Lower lobe of right lung (tissue), 2 donors: ENCODE data around the gene CAPN10. TPM values are rescaled to one million over a fixed set of nuclear protein-coding genes. Genes with fewer than 3 reads are reported as not detected.

Experiments
- ATAC-seq, 2 donors: fragments of 200-7000 bp; cut with Tn5 transposase; one replicate each; pipeline ENCODE4 v1.9.1; 2020 to 2022; ENCODE audit warnings: mild to moderate bottlenecking in 2 of 2, moderate library complexity in 2 of 2
- DNase-seq: peaks from one replicate; pipeline ENCODE4 v3.0.0-alpha.2; 2020
- H3K27ac ChIP-seq: fragments of 200-600 bp; one replicate; pipeline ENCODE4 v1.8.0; 2022
- H3K27me3 ChIP-seq: fragments of 200-600 bp; one replicate; pipeline ENCODE4 v1.8.0; 2022; ENCODE audit warnings: low read depth
- H3K36me3 ChIP-seq: fragments of 200-600 bp; one replicate; pipeline ENCODE4 v1.8.0; 2022; ENCODE audit warnings: mild to moderate bottlenecking
- H3K4me1 ChIP-seq: fragments of 200-600 bp; one replicate; pipeline ENCODE4 v1.8.0; 2022
- H3K4me3 ChIP-seq: fragments of 200-600 bp; one replicate; pipeline ENCODE4 v1.8.0; 2022; ENCODE audit warnings: mild to moderate bottlenecking
- H3K9me3 ChIP-seq: fragments of 200-600 bp; one replicate; pipeline ENCODE4 v1.8.0; 2022
- CTCF ChIP-seq: fragments of 200-600 bp; IDR thresholded peaks from one replicate; pipeline ENCODE4 v1.8.0; 2022; ENCODE audit warnings: antibody characterized with exemption, mild to moderate bottlenecking
- intact Hi-C: fragments of 100-400 bp; cut with DNase I; formaldehyde crosslinking; loops from one replicate; pipeline ENCODE4 v1.11.0; 2022
- total RNA-seq: library from RNA; stranded (reverse); fragmentation: NEBNext Ultra II Directional; extraction: Animal tissue kit (Norgen Biotek cat#: 25700); gene quantifications from one replicate; pipeline ENCODE4 v1.2.1, GENCODE V29; 2021
- donor health status: DM: no; HTN: yes; CAD: no; lungs with severe emphysema.

Gene CAPN10
- total RNA-seq, 1 donor from 2014 or later: 37.2 TPM

GRCh38 chr2:240583774-240584173 is 2.8 kb upstream of the CAPN10 start:
- H3K27me3 ChIP-seq: no peaks in the 10 kb centered on the region
- no peak for TF ChIP-seq CTCF
- no peak for ATAC-seq
- no peak overlapping the region for H3K4me3 ChIP-seq
- no peak overlapping the region for H3K27ac ChIP-seq
- no peak for DNase-seq
- H3K4me1 ChIP-seq: peaks cover 52% of the 10 kb centered on the region
- no peaks in the 10 kb centered on the region for H3K9me3 ChIP-seq
- intact Hi-C loops: no loop called here
- H3K36me3 ChIP-seq: no peaks in the 10 kb centered on the region

DNA sequence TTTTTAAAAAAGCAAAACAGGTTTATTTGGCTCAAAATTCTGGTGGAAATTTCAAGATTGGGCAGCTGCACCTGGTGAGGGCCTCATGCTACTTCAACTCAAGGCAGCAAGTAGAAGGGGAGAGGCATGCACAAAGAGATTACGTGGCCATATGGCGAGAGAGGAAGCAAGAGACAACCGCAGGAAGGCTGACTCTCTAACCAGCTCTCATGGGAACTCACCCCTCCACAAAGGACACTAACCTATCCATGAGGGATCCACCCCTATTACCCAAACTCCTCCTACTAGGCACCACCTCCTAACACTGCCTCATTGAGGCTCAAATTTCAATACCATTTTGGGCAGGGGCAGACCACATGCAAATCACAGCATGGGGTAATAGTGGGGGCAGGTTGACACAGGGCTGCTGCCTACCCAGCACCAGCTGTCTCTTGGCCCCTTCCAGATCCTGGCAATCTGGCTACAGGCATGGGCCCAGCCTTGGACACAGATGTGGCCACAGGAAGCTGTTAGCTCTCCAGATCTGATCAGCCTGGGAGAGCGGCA is 2.0 kb upstream of the CAPN10 start:
- H3K4me1 ChIP-seq: peaks cover 44% of the 10 kb centered on the region
- no peaks in the 10 kb centered on the region for H3K27me3 ChIP-seq
- peaks cover 5% of the 10 kb centered on the region for H3K36me3 ChIP-seq
- peak overlapping the region; percentile 96 for H3K4me3 ChIP-seq
- intact Hi-C loops: no loop called here
- no peak for TF ChIP-seq CTCF
- H3K9me3 ChIP-seq: no peaks in the 10 kb centered on the region
- peak overlapping the region; percentile 7 for H3K27ac ChIP-seq
- no peak for ATAC-seq
- DNase-seq: peak; percentile 20

DNA sequence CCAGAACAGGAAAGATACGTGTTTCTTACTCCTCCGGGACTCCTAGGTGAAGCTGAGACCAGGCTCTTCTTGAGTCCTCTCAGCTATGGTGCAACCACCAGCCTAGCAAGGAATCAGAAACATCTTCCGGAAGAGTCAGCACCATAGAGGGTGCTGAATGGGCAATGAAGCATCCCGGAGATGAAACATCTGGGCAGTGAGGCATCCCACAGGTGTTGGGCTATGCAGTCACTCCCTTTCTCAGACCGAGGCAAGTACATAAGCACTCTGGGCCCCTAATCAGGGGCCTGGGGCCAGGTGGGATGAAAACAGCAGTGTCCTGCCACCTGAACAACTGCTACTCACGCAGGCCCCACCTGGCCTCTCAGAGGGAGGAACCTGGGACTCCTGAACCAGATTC is 1.4 kb upstream of the CAPN10 start:
- H3K27me3 ChIP-seq: no peaks in the 10 kb centered on the region
- H3K27ac ChIP-seq: peak overlapping the region; percentile 7
- intact Hi-C loops: no loop called here
- H3K36me3 ChIP-seq: peaks cover 10% of the 10 kb centered on the region
- no peaks in the 10 kb centered on the region for H3K9me3 ChIP-seq
- no peak for TF ChIP-seq CTCF
- peak overlapping the region; percentile 96 for H3K4me3 ChIP-seq
- DNase-seq (peak; percentile 28), ATAC-seq (no peak)
- peaks cover 38% of the 10 kb centered on the region for H3K4me1 ChIP-seq

DNA sequence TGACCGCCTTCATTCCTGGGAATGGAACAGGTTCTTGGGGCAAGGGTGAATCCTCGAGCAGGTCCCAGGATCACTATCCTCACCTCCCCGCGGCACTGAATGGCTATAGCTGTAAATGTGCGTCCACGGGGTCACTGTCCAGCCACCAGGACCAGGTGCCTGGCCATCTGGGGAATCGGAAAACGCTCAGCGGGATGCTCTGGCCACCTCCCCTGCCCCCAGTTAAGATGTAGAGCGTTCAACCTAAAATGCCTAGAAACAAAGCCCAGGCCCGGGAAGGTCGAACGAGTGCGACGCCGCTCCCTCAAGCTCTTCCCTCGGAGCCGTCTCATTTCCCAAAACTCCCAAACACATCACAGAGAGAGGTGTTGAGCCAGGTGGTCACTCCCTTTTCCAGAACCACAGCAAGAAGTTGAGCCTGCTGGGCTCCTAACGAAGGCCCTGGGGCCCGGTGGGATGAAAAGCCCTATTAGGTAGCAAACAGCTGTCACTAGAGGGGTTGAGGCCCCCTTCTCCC is 795 bp upstream of the CAPN10 start:
- H3K4me1 ChIP-seq: peaks cover 32% of the 10 kb centered on the region

GRCh38 chr2:240586919-240587800 is 626 bp downstream of the CAPN10 start:
- ATAC-seq (peak; percentile 46 to 65), DNase-seq (peak; percentile 74)
- Histone ChIP-seq H3K36me3 (peaks cover 31% of the 10 kb centered on the region), H3K4me3 (peak overlapping the region; percentile 96), H3K27ac (peak overlapping the region; percentile 92), H3K4me1 (peaks cover 31% of the 10 kb centered on the region), H3K27me3 (no peaks in the 10 kb centered on the region), H3K9me3 (no peaks in the 10 kb centered on the region)
- no peak for TF ChIP-seq CTCF
- intact Hi-C loops: no loop called here

More for the DNA sequence above, 795 bp upstream of the CAPN10 start:
- no peak for TF ChIP-seq CTCF
- H3K36me3 ChIP-seq: peaks cover 16% of the 10 kb centered on the region
- H3K27me3 ChIP-seq: no peaks in the 10 kb centered on the region
- peak overlapping the region; percentile 96 for H3K4me3 ChIP-seq
- ATAC-seq (no peak), DNase-seq (peak; percentile 41)
- intact Hi-C loops: no loop called here
- peak overlapping the region; percentile 92 for H3K27ac ChIP-seq
- no peaks in the 10 kb centered on the region for H3K9me3 ChIP-seq
